Heart right ventricle (tissue), 16 donors: ENCODE results near the gene ITPR2. TPM values are rescaled to one million over a fixed set of nuclear protein-coding genes. Genes with fewer than 3 reads are reported as not detected.
"Not testable (repeated sequence)": the region's sequence is repeated elsewhere in the genome, so short reads cannot be mapped to it uniquely, and the experiment has no call there.

ENCODE experiments used
- ATAC-seq, 8 donors: fragments of 200-7000 bp; cut with Tn5 transposase; one replicate each; pipeline ENCODE4 v1.9.1; 2020; ENCODE audit warnings: mild to moderate bottlenecking in 8 of 8, moderate library complexity in 8 of 8, moderate number of reproducible peaks in 1 of 8
- DNase-seq, 2 donors: peaks; one replicate each; pipeline ENCODE4 v3.0.0-alpha.2; 2020
- H3K27ac ChIP-seq, 10 donors: fragments of 200-600 bp; sonication (generic) in 2 of 10; one replicate each; pipeline versions ENCODE4 v1.5.0 to v1.8.0; 2020 to 2022; ENCODE audit warnings: mild to moderate bottlenecking in 3 of 10
- H3K27me3 ChIP-seq, 7 donors: fragments of 200-600 bp; one replicate each; pipeline ENCODE4 v1.8.0; 2021 to 2022; ENCODE audit warnings: mild to moderate bottlenecking in 2 of 7
- H3K36me3 ChIP-seq, 9 donors: fragments of 200-600 bp; sonication (generic) in 1 of 9; one replicate each; pipeline versions ENCODE4 v1.5.0 to v1.8.0; 2020 to 2022; ENCODE audit warnings: mild to moderate bottlenecking in 2 of 9
- H3K4me1 ChIP-seq, 9 donors: fragments of 200-600 bp; sonication (generic) in 1 of 9; one replicate each; pipeline versions ENCODE4 v1.5.0 to v1.8.0; 2020 to 2022; ENCODE audit warnings: mild to moderate bottlenecking in 4 of 9
- H3K4me3 ChIP-seq, 10 donors: fragments of 200-600 bp; sonication (generic) in 2 of 10; one replicate each; pipeline versions ENCODE4 v1.5.0 to v1.8.0; 2020 to 2022; ENCODE audit warnings: mild to moderate bottlenecking in 7 of 10, moderate library complexity in 2 of 10
- H3K9me3 ChIP-seq, 11 donors: fragments of 200-600 bp in 10 of 11; sonication (generic) in 2 of 11; one replicate each; pipeline versions ENCODE4 v1.5.0 to v1.8.0; 2013 to 2022; ENCODE audit warnings: mild to moderate bottlenecking in 2 of 11, control low read depth in 1 of 11, moderate library complexity in 1 of 11
- WGBS, 2 donors: extraction: QIAGEN DNeasy Blood & Tissue Kit; methylation state at CpG; one replicate each; pipeline ENCODE4 v1.1.7; 2013; ENCODE audit warnings: inconsistent platforms in 1 of 2; 5-methylcytosine and 5-hydroxymethylcytosine counted together
- intact Hi-C, 10 donors: fragments of 100-400 bp; cut with DNase I; formaldehyde crosslinking; loops; one replicate each; pipeline versions ENCODE4 v1.11.1 to v1.14.2; 2022
- polyA plus RNA-seq, 2 donors: library from polyadenylated mRNA; stranded (reverse); fragments of 200-250 nt; gene quantifications; one replicate each; pipeline ENCODE4 v1.2.3, GENCODE V29; 2013
- total RNA-seq, 10 donors: library from RNA; stranded (reverse); fragmentation: NEBNext Ultra II Directional in 3 of 10; extraction: Animal tissue kit (Norgen Biotek cat#: 25700) in 3 of 10; gene quantifications; one replicate each; pipeline versions ENCODE4 v1.2.1 to v1.2.4, GENCODE V29; 2021 to 2023
- TF ChIP-seq, protein P1 (sequence below), 9 donors: fragments of 200-600 bp; sonication (generic) in 2 of 9; IDR thresholded peaks; one replicate each; pipeline versions ENCODE4 v1.5.0 to v1.8.0; 2021 to 2022; ENCODE audit warnings: antibody characterized with exemption in 9 of 9, mild to moderate bottlenecking in 5 of 9, moderate library complexity in 1 of 9
- donor health status: Arrhythmogenic right ventricular cardiomyopathy.
- donor health status: ischemic (EF 13 %, LVEDD 7.1; RV severe dilation, severe dysfunction).
- donor health status: healthy with polysubstance abuse.
- donor health status: DM: no; HTN: yes; CAD: no.
- donor health status: DM: no; HTN: no; CAD: no.
- donor health status: ischemic (EF 25% LVEDD 6.9; RV normal size, moderate dysfunction).
- donor health status: ischemic (EF 25% LVEDD 5.7; RV mildly dilated, moderate dysfunction).
- donor health status: healthy.
- donor health status: DM: yes; HTN: yes; CAD: no.
- donor health status: Ischemic cardiomyopathy.
- donor health status: ischemic (EF 35%, LVEDD 5.7; RV mildly dilated, moderate dysfunction).
- donor health status: nonischemic (EF 11% LVEDD 7.7; RV severe dilation, severe dysfunction).
- donor health status: DM: yes; HTN: yes; CAD: no.
- donor health status: PGD.
- donor health status: ischemic (EF 29% LVEDD 5.4; RV normal size, mild dysfunction).
- donor health status: nonischemic (EF 23%, LVEDD 6.1; RV moderate dilation, normal function).

The ITPR2 gene
- total and polyA plus RNA-seq, 12 donors, result 2.0 to 18.9 (median 14.3) TPM

DNA sequence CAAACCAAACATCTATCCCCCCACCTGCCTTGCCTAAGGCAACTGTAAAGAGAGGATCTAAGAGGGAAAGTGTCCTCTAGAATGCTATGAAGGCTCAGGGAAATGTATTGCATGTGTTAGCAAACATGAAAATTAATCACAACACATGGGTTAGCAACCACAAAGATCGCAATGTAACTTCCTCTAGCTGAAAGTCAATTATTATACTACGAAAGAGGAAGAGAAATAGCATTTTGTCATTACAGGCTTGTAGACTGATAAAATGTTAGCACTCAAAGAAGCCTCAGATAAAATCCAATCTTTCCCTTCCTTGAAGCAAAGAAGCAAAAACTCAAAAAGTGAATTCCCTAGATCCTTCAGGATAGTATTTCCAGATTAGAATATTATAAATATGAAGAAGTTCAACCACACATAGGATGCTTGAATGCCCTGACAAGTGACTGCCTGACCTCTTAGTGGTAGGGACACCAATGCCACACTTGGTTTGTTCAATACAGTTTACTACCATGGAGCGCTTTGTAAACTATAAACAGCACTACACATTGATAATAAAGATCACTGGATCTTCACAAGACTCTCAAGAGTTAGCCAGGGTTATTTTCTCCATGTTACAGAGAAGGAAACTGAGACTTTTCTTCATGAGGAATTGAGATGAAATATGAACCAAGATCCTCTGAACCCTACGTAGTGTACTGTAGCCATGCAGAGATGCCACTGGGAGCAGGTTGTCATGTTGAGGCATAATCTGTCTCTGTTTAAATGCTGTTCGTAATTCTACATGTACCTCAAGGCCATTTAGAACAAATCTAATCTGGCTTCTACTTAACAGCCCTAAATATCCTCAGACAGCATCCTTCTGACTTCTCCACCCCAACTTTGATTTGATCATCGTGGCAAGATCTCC is 100.7 kb downstream of the ITPR2 start:
- peaks cover 0 to 50% (median 19%) of the 10 kb centered on the region in 9 donors for H3K4me1 ChIP-seq
- H3K27me3 ChIP-seq, result no peaks in the 10 kb centered on the region
- intact Hi-C loops, result loop anchor here in 1 of 10 donors (5.0 kb wide), 1 partner anchor 100 kb away; the partner anchor contains the start of gene ITPR2
- H3K4me3 ChIP-seq, result no peak overlapping the region
- TF ChIP-seq, protein P1, sequence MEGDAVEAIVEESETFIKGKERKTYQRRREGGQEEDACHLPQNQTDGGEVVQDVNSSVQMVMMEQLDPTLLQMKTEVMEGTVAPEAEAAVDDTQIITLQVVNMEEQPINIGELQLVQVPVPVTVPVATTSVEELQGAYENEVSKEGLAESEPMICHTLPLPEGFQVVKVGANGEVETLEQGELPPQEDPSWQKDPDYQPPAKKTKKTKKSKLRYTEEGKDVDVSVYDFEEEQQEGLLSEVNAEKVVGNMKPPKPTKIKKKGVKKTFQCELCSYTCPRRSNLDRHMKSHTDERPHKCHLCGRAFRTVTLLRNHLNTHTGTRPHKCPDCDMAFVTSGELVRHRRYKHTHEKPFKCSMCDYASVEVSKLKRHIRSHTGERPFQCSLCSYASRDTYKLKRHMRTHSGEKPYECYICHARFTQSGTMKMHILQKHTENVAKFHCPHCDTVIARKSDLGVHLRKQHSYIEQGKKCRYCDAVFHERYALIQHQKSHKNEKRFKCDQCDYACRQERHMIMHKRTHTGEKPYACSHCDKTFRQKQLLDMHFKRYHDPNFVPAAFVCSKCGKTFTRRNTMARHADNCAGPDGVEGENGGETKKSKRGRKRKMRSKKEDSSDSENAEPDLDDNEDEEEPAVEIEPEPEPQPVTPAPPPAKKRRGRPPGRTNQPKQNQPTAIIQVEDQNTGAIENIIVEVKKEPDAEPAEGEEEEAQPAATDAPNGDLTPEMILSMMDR (IDR thresholded peaks at IDR 0.05), result no peak
- 90 to 91% methylated on average over 6 of the region's 6 CpGs for WGBS, 2 donors
- DNase-seq, result no peak
- H3K36me3 ChIP-seq, result no peaks in the 10 kb centered on the region
- peak in 1 of 8 donors; percentile 53 for ATAC-seq
- peaks cover 0 to 3% (median 0%) of the 10 kb centered on the region in 11 donors for H3K9me3 ChIP-seq
- peak overlapping the region in 1 of 10 donors; percentile 21 for H3K27ac ChIP-seq

- Histone ChIP-seq H3K27me3 (no peaks in the 10 kb centered on the region), H3K9me3 (peaks cover 0 to 3% (median 0%) of the 10 kb centered on the region in 11 donors), H3K36me3 (no peaks in the 10 kb centered on the region), H3K4me1 (peaks cover 0 to 57% (median 29%) of the 10 kb centered on the region in 9 donors), H3K27ac (peak overlapping the region in 2 of 10 donors; percentile 6 to 18), H3K4me3 (no peak overlapping the region)
- ATAC-seq (peak in 3 of 8 donors; percentile 29 to 48 (median 44)), DNase-seq (no peak)
- 77 to 87% methylated on average over 7 of the region's 7 CpGs for WGBS, 2 donors
- intact Hi-C loops, result loop anchor here in 1 of 10 donors (5.0 kb wide), 1 partner anchor 102 kb away; the partner anchor contains the start of gene ITPR2
- TF ChIP-seq, protein P1 (IDR thresholded peaks at IDR 0.05), result no peak
Measured at GRCh38 chr12:26730481-26731350, 102.3 kb downstream of the ITPR2 start.

DNA sequence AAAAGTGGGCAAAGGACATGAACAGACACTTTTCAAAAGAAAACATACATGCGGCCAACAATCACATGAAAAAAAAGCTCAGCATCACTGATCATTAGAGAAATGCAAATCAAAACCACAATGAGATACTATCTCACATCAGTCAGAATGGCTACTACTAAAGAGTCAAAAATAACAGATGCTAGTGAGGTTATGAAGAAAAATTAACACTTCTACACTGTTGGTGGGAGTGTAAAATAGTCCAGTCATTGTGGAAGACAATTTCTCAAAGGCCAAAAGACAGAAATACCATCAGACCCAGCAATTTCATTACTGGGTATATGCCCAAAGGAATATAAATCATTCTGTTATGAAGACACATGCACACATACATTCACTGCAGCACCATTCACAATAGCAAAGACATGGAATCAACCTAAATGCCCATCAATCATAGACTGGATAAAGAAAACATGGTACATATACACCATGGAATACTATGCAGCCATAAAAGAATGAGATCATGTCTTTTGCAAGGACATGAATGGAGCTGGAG is 103.8 kb downstream of the ITPR2 start:
- WGBS, 2 donors, result 90 to 95% methylated on average over 1 of the region's 1 CpG
- intact Hi-C loops, result loop anchor here in 2 of 10 donors (5.0 to 10.0 kb wide), 2 partner anchors 93 to 106 kb away; partner anchors contain the start of gene ITPR2 (in 1 of the 2)
- H3K9me3 ChIP-seq, H3K4me3 ChIP-seq, H3K36me3 ChIP-seq, ATAC-seq, DNase-seq, H3K27ac ChIP-seq, H3K27me3 ChIP-seq: not testable (repeated sequence)
- peaks cover 0 to 64% (median 26%) of the 10 kb centered on the region in 9 donors for H3K4me1 ChIP-seq

DNA sequence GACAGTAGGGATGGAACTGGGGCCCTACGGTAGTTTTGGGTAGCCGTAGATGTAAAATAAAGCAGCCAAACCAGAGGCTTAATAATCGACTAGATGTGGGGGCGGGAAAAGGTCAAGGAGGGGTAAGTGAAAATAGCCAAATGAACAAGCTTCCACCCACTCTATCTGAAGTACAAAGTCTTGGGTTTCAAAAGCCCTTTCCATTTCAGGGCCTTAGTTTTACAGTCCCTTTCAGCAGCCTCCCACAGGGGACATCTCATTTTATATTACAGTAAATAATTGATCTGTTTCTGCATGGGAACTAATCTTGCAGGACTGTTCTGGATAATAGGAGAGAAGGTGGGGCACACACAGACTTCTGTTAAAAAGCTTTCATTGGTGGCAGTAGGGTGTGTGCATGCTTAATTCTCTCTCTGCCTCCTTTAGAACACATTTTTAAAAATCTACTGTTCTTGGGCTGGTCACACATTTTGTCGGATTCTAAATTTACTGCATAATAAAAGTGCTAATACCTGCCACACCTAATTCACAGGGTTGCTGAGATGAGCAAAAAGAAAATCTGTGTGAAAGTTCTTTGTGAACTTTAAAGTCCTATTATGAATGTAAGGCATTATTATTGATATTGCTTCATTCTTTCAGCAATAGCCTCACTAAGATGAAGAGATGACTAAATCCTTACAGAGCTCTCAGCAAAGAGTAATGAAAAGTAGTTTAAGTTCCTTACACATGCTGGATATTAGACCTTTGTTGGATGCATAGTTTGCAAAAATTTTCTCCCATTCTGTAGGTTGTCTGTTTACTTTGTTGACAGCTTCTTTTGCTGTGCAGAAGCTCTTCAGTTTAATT is 104.6 kb downstream of the ITPR2 start:
- H3K4me1 ChIP-seq, result peaks cover 0 to 69% (median 33%) of the 10 kb centered on the region in 9 donors
- no peaks in the 10 kb centered on the region for H3K27me3 ChIP-seq
- H3K9me3 ChIP-seq, result peaks cover 0 to 3% (median 0%) of the 10 kb centered on the region in 11 donors
- no peak for ATAC-seq
- intact Hi-C loops, result loop anchor here in 2 of 10 donors (5.0 to 10.0 kb wide), 2 partner anchors 94 to 106 kb away; partner anchors contain the start of gene ITPR2 (in 1 of the 2)
- H3K36me3 ChIP-seq, result no peaks in the 10 kb centered on the region
- DNase-seq, result no peak
- TF ChIP-seq, protein P1 (IDR thresholded peaks at IDR 0.05), result no peak
- no peak overlapping the region for H3K4me3 ChIP-seq
- no peak overlapping the region for H3K27ac ChIP-seq
- 77 to 90% methylated on average over 5 of the region's 5 CpGs for WGBS, 2 donors
